Measurements from ENCODE around the gene TMEM267.
A peak's percentile ranks its signal among the peaks of the same experiment; 100 is the strongest.
"Not testable (repeated sequence)": the region's sequence is repeated elsewhere in the genome, so short reads cannot be mapped to it uniquely, and the experiment has no call there.

Gene TMEM267

GRCh38 chr5:43456556-43456955 is 27.1 kb downstream of the TMEM267 start:
- no peak for DNase-seq (ENCODE audit: low spot score)

DNA sequence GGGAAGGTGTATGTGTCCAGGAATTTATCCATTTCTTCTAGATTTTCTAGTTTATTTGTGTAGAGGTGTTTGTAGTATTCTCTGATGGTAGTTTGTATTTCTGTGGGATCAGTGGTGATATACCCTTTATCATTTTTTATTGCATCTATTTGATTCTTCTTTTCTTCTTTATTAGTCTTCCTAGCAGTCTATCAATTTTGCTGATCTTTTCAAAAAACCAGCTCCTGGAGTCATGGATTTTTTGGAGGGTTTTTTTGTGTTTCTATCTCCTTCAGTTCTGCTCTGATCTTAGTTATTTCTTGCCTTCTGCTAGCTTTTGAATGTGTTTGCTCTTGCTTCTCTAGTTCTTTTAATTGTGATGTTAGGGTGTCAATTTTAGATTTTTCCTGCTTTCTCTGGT is 42.1 kb downstream of the TMEM267 start:
- DNase-seq (ENCODE audit: low spot score) = not testable (repeated sequence)

GRCh38 chr5:43437062-43437660 is 46.5 kb downstream of the TMEM267 start:
- no peak for DNase-seq (ENCODE audit: low spot score)

GRCh38 chr5:43433382-43433781 is 50.3 kb downstream of the TMEM267 start:
- no peak for DNase-seq (ENCODE audit: low spot score)

DNA sequence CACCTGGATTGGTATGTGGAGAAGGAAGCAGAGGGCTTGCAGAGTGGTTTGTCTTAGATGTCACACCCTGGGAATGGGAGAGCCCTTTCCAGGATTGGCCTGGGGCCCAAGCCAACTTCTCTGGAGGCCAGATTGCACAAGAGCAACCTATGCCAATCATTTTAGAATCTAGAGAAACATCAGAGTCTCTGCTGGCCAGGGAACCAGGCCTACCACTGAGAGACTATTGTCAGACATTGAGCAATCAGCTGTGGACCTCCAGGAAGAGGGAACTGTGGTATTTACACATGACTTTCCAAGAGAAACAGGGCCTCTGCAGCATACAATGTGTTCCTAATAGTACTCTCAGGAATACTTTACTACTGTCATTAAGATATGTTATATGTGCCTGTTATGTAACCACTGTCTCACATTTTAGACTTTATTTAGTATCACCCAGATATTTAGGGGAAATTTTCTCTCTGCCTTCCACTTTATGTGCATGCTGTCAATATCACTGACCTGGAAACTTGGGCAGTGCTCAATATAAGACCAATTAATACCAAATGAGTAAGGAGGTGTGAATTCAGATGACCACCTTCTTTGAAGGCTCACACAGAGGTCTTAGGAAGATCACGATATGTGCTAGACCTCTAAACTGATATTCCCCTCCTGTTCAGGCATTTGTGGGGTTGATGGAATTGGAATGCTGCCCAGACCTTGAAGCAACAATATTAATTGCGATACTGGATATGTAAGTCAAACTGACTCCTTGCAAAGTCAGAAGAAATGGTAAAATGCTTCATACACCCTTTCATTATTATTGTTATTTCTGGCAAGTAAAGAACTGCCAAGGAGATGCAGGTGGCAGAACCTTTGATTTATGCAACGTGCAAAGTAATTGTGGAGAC is 50.9 kb downstream of the TMEM267 start:
- DNase-seq (ENCODE audit: low spot score) = peak; percentile 21

GRCh38 chr5:43429706-43430105 is 54.0 kb downstream of the TMEM267 start:
- DNase-seq (ENCODE audit: low spot score) = no peak

DNA sequence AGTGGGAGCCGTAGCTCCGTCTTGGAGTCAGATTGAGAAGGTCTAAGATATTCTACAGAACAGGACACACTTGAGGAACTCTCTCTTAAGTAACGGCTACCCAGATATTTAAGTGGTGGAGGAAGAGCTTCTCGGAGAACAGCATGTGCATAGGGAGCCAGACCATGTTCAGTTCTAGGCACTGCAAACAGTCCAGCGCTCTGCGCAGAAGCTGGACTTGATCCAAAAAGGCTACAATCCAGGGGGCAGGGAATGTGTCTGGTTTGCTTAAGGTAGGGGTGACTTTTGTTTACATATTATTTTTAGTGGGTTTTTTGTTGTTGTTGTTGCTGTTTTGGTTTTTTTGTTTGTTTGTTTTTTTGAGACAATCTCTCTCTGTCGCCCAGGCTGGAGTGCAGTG is 54.6 kb downstream of the TMEM267 start:
- no peak for DNase-seq (ENCODE audit: low spot score)

DNA sequence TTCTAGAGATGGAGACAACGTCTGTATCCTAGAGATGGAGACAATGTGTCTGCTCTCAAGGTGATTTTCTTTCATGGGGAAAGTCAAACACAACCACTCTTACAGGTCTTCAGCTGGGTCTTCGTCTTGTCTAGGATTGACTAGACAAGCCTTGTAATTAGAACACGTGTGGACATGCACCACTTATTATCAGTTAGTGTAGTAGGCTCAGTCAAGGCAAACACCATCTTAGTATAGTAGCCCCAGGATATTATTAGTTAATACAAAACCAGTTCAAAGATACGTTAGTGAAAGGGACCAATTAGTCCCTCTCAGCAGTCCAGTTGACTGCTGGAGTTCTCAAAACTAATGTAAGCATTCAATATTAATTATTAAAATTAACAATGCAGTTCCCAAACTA is 56.4 kb downstream of the TMEM267 start:
- DNase-seq (ENCODE audit: low spot score) = no peak

GRCh38 chr5:43425983-43426382 is 57.7 kb downstream of the TMEM267 start:
- peak; percentile 16 for DNase-seq (ENCODE audit: low spot score)

DNA sequence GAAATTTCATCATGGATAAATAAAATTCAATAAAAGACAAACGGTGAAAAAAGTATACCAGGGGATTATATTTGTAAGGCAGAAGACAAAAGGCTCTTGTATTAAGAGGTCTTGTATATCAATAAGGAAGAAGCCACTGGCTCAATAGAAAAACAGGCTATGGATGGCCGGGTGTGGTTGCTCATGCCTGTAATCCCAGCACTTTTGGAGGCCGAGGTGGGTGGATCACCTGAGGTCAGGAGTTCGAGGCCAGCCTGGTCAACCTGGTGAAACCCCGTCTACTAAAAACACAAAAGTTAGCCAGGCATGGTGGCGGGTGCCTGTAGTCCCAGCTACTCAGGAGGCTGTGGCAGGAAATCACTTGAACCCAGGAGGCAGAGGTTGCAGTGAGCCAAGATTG is 60.6 kb downstream of the TMEM267 start:
- DNase-seq (ENCODE audit: low spot score) = not testable (repeated sequence)

DNA sequence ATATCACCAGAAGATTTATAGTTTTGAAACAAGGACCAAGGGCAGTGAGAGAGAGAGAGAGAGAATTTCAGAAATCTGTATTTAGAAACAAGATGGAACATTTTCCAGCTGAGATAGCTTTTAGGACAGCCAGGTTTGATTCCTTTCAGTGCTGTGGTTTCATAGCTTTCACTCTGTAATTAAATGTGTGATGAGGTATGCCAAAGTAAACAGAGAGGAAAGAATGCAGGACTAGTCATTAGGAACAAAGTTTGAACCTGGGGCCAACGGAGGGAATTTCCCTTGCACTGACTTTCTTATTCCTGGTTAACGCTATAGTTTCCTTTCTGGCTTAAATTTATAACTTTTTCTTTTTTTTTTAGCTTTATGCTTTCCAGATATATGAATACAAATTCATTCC is 61.5 kb downstream of the TMEM267 start:
- peak; percentile 34 for DNase-seq (ENCODE audit: low spot score)

- no peak for DNase-seq (ENCODE audit: low spot score)
Observed at GRCh38 chr5:43421450-43422133, 62.1 kb downstream of the TMEM267 start.

DNA sequence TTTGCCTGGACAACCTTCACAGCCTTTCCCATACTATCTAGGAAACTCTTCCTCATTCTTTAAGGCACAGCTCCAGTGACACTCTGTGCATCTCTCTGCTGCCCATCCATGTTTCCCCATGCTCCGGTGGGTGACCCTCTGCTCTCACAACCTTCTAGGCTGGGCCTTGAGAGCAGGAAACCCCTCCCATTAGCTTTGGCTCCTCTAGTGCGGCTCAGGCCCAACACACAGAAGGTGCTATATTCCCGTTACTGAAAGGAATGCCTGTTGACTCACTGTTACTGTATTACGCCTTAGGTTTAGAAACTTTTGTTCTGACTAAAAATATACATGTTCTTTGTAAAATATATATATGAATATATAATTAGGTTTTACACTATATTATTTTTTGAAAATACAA is 63.4 kb downstream of the TMEM267 start:
- DNase-seq (ENCODE audit: low spot score) = no peak

- DNase-seq (ENCODE audit: low spot score) = no peak
Observed at GRCh38 chr5:43418561-43418960, 65.1 kb downstream of the TMEM267 start.

DNA sequence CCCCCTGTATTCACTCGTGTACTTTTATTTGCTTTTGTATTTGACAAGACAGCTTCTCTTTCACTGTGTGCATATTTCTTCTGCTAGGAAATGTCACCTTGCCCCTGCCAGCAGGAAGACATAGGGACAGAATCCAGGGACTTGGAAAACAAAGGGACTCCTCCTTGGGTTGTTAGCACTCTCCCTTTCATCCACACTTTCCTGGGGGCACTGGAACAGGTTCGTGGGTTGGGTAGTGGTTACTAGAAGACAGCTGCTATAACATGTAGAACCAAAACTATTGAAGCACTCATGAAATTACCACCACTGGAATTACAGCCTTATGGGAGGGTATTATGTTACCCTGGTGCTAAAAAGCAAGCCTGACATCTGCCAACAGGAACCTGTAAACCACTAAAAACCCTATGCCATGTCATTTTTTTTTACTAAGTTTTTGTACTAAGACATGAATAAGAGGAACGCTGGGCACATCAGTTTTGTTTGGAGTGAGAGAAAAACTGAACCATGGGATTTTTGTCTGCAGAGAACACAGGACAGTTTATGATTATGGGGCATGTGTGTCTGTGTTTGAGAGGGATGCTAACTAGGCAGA is 66.8 kb downstream of the TMEM267 start:
- no peak for DNase-seq (ENCODE audit: low spot score)

GRCh38 chr5:43415935-43416802 is 67.5 kb downstream of the TMEM267 start:
- DNase-seq (ENCODE audit: low spot score) = peak; percentile 8

- no peak for DNase-seq (ENCODE audit: low spot score)
Observed at GRCh38 chr5:43413966-43414365, 69.7 kb downstream of the TMEM267 start.

- no peak for DNase-seq (ENCODE audit: low spot score)
Observed at GRCh38 chr5:43412644-43413043, 71.0 kb downstream of the TMEM267 start.

- no peak for DNase-seq (ENCODE audit: low spot score)
Observed at GRCh38 chr5:43412156-43412555, 71.5 kb downstream of the TMEM267 start, which contains the start of gene CCL28. Gene CCL28, minus strand, starts transcription at chr5:43412391. Its CDS starts 75 bp downstream, at chr5:43412316.

GRCh38 chr5:43411495-43411894 is 72.2 kb downstream of the TMEM267 start:
- no peak for DNase-seq (ENCODE audit: low spot score)

DNA sequence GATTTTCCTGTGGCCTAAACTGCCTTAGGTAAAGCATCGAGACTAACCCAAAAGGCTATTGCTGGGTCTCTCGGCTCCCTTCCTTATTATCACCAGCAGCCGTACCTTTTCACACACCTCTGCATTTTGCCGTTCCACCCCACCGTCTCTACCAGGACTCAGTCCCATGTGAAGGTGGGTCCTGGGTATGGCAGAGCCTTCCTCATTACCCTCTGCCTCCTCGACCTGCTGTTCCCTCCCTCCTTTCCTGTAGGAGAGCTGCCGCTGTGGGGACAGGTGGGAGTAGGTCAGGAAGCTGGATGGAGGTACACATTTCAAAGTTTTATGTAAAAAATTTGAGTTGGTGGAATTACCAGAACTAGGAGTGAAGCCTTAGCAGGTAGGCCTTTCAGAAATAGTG is 73.3 kb downstream of the TMEM267 start:
- DNase-seq (ENCODE audit: low spot score) = no peak
